Measurements from ENCODE around the gene RNU5D-1. TPM values are rescaled to one million over a fixed set of nuclear protein-coding genes. Genes with fewer than 3 reads are reported as not detected.
"Not testable (repeated sequence)": the region's sequence is repeated elsewhere in the genome, so short reads cannot be mapped to it uniquely, and the experiment has no call there.

The RNU5D-1 gene
- total RNA-seq, 4 donors from 2014 or later = not detected

DNA sequence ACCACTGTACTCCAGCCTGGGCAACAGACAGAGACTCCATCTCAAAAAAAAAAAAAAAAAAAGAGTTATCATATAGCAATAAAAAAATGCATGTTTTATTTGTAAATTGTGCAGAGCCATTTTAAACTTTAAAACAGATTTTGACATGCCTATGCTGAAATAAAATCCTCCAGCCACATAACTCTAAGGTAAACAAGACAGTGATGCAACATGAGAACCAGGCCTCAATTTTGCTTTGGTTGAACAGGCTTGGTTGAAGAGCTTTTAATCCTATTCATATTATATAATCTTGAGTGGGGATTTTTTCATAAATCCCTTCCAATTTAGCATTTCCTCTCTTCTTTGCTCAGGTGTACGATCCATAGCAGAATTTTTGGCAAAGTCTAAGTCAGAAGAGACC is 30.4 kb downstream of the RNU5D-1 start:
- TF ChIP-seq, protein P1, sequence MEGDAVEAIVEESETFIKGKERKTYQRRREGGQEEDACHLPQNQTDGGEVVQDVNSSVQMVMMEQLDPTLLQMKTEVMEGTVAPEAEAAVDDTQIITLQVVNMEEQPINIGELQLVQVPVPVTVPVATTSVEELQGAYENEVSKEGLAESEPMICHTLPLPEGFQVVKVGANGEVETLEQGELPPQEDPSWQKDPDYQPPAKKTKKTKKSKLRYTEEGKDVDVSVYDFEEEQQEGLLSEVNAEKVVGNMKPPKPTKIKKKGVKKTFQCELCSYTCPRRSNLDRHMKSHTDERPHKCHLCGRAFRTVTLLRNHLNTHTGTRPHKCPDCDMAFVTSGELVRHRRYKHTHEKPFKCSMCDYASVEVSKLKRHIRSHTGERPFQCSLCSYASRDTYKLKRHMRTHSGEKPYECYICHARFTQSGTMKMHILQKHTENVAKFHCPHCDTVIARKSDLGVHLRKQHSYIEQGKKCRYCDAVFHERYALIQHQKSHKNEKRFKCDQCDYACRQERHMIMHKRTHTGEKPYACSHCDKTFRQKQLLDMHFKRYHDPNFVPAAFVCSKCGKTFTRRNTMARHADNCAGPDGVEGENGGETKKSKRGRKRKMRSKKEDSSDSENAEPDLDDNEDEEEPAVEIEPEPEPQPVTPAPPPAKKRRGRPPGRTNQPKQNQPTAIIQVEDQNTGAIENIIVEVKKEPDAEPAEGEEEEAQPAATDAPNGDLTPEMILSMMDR (IDR thresholded peaks at IDR 0.05) = no peak
- TF ChIP-seq POLR2A (IDR thresholded peaks at IDR 0.05) = no peak
- no peak overlapping the region for H3K4me3 ChIP-seq (ENCODE audit: low read depth, poor library complexity, severe bottlenecking)
- 82 to 94% methylated on average over 1 of the region's 1 CpG for WGBS, 2 donors
- intact Hi-C loops (cut with DNase I; ENCODE audit: low total_unique reads) = no loop called here
- DNase-seq (ENCODE audit: low spot score in 2 of 2) = no peak

DNA sequence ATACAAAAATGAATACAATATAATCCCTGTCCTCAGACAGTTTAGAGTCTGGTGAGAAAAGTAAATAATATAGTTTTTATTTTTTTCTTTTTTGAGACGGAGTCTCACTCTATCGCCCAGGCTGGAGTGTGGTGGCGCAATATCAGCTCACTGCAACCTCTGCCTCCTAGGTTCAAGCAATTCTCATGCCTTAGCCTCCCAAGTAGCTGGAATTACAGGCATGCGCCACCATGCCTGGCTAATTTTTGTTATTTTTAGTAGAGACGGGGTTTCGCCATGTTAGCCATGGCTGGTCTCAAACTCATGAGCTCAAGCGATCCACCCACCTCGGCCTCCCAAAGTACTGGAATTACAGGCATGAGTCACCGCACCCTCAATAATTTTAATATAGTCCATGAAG is 31.6 kb downstream of the RNU5D-1 start:
- 85 to 96% methylated on average over 9 of the region's 9 CpGs for WGBS, 2 donors
- intact Hi-C loops (cut with DNase I; ENCODE audit: low total_unique reads); H3K4me3 ChIP-seq (ENCODE audit: low read depth, poor library complexity, severe bottlenecking); DNase-seq (ENCODE audit: low spot score in 2 of 2): not testable (repeated sequence)

DNA sequence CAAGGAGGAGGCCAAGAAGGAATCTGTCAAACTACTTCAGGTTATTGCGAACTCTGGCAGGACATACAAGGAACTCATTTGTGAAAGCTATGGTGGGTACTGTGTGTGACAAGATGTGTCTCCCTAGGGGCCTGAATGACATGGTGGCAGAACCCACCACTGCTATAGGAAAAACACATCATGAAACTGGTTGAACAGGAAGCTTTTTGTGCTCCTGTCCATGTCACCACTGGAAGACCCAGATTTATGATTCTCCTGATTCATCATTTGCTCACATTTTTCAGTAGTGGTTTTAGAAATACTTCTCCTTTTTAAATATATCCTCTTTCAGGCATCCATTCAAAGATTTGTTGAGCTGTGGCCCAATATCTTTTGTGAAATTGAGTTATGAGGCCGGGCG is 32.8 kb downstream of the RNU5D-1 start:
- H3K4me3 ChIP-seq (ENCODE audit: low read depth, poor library complexity, severe bottlenecking) = no peak overlapping the region
- intact Hi-C loops (cut with DNase I; ENCODE audit: low total_unique reads) = no loop called here
- TF ChIP-seq, protein P1 (IDR thresholded peaks at IDR 0.05) = no peak
- no peak for TF ChIP-seq POLR2A (IDR thresholded peaks at IDR 0.05)
- 92 to 95% methylated on average over 3 of the region's 3 CpGs for WGBS, 2 donors
- DNase-seq (ENCODE audit: low spot score in 2 of 2) = no peak

DNA sequence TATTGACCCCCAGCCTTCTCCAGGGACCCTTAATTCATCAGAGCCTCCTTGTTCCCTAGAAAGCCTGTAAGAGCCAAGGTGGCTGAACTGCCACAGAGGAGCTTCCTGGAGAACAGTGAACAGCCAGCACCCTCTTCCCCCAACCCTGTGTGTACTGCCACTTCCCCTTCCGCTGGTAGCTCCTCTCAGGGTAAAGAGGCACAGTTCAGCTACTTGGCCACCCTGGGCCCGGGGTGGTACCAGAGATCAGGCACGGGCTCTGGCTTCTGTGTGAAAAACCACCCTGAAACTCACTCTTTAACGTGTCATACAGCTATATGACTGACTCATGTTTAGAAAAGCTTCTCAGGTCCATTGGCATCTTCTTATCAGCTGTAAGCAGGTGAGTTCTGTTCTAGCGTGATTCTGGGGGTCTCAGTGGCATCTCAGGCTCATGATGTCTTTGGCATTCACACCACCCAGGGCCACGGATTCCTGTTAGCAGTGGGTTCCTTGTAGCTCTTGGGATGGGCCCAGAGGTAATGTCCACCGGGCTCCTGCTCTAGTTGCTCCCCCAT is 34.1 kb downstream of the RNU5D-1 start:
- intact Hi-C loops (cut with DNase I; ENCODE audit: low total_unique reads) = no loop called here
- no peak for TF ChIP-seq POLR2A (IDR thresholded peaks at IDR 0.05)
- no peak for DNase-seq (ENCODE audit: low spot score in 2 of 2)
- no peak overlapping the region for H3K4me3 ChIP-seq (ENCODE audit: low read depth, poor library complexity, severe bottlenecking)
- 64 to 76% methylated on average over 7 of the region's 7 CpGs for WGBS, 2 donors

DNA sequence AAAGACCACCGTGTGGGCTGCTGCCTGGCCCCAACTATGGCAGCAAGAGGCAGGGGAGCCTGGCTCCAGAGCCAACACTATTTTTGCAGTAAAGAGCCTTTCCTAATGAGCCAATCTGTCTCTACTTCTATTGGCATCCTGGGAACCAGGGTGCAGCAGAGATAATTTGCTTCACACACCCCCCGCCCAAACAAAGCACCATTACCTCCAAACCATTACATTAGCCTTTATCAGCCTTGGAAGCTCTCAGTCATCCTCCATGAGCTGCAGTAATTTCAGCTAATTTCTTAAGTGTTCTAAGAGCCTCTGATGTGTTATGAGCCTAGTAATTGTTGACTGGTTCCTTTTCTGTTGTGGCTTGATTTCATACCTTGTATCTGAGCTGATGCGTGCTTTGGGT is 34.9 kb downstream of the RNU5D-1 start:
- WGBS, 2 donors = 87 to 94% methylated on average over 3 of the region's 3 CpGs
- intact Hi-C loops (cut with DNase I; ENCODE audit: low total_unique reads) = no loop called here
- DNase-seq (ENCODE audit: low spot score in 2 of 2) = no peak
- no peak overlapping the region for H3K4me3 ChIP-seq (ENCODE audit: low read depth, poor library complexity, severe bottlenecking)
- TF ChIP-seq POLR2A (IDR thresholded peaks at IDR 0.05) = no peak
- TF ChIP-seq, protein P1 (IDR thresholded peaks at IDR 0.05) = no peak

DNA sequence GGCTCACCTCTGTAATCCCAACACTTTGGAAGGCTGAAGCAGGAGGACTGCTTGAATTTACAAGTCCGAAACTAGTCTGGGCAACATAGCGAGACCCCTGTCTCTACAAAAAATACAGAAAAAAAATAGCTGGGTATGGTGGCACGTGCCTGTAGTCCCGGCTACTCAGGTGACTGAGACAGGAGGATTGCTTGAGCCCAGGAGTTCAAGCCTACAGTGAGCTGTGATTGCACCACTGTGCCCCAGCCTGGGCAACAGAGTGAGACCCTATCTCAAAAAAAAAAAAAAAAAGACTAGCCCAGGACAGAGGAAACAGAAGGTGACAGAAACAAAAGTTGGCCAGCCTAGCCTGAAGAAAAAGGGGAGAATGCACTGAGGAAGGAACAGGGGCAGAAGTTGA is 35.3 kb downstream of the RNU5D-1 start:
- TF ChIP-seq, protein P1 (IDR thresholded peaks at IDR 0.05) = no peak
- TF ChIP-seq POLR2A (IDR thresholded peaks at IDR 0.05) = no peak
- intact Hi-C loops (cut with DNase I; ENCODE audit: low total_unique reads) = no loop called here
- no peak overlapping the region for H3K4me3 ChIP-seq (ENCODE audit: low read depth, poor library complexity, severe bottlenecking)
- no peak for DNase-seq (ENCODE audit: low spot score in 2 of 2)
- 89% methylated on average over 4 of the region's 4 CpGs for WGBS, 2 donors

DNA sequence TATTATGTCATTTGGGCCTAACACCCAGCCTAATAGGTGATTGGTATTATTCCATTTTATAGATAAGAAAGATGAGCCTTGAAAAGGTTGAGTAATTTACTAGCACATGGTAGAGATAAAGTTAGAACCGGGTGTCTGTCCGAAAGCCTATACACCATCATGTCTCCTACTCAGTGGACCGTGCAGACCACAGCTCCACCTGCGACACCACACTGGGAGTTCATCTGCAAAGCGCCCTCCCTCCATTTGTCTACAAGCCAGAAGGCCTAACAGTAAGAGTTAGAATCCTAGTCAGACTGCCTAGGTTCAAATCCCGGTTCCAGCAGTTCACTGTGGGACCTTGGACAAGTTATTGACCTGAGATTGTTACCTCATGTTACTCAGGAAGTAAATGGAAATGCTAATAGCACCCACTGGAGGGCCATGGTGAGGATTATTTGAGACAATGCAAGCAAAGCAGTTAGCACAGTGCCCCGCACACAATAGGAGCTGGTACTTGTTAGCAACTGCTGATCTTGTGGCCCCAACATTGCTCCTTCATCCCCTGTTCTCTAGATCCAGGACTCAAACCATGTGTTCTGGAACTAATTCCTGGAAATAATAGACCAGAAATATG is 36.0 kb downstream of the RNU5D-1 start:
- H3K4me3 ChIP-seq (ENCODE audit: low read depth, poor library complexity, severe bottlenecking) = no peak overlapping the region
- DNase-seq (ENCODE audit: low spot score in 2 of 2) = no peak
- TF ChIP-seq, protein P1 (IDR thresholded peaks at IDR 0.05) = no peak
- no peak for TF ChIP-seq POLR2A (IDR thresholded peaks at IDR 0.05)
- WGBS, 2 donors = 91 to 96% methylated on average over 7 of the region's 7 CpGs
- intact Hi-C loops (cut with DNase I; ENCODE audit: low total_unique reads) = no loop called here

All from lower leg skin (tissue), 4 donors.